Fibroblast of lung (primary cell): ENCODE data around the gene DOK6. TPM values are rescaled to one million over a fixed set of nuclear protein-coding genes. Genes with fewer than 3 reads are reported as not detected.

ENCODE experiments used
- DNase-seq, 2 donors: peaks; one replicate each; pipeline versions ENCODE4 v3.0.0 to v3.0.0-alpha.2; 2010; ENCODE audit warnings: low read depth in 2 of 2
- H2AFZ ChIP-seq: 2 replicates; pipeline ENCODE4 v1.5.1; 2012; ENCODE audit warnings: low read length, control low read depth, inconsistent platforms
- H3K27ac ChIP-seq: 2 replicates; pipeline ENCODE4 v1.5.1; 2011; ENCODE audit warnings: low read length, control low read depth; ENCODE audit not compliant: insufficient read depth
- H3K27me3 ChIP-seq: 2 replicates; pipeline ENCODE4 v1.5.1; 2011; ENCODE audit warnings: mild to moderate bottlenecking, low read length; ENCODE audit not compliant: control insufficient read depth, insufficient read depth
- H3K36me3 ChIP-seq: 2 replicates; pipeline ENCODE4 v1.5.1; 2011; ENCODE audit warnings: low read length; ENCODE audit not compliant: control insufficient read depth, insufficient read depth
- H3K4me1 ChIP-seq: 2 replicates; pipeline ENCODE4 v1.5.1; 2011; ENCODE audit warnings: low read length; ENCODE audit not compliant: control insufficient read depth, insufficient read depth; ENCODE audit errors: extremely low read depth
- H3K4me2 ChIP-seq: 2 replicates; pipeline ENCODE4 v1.5.1; 2011; ENCODE audit warnings: low read length, control low read depth; ENCODE audit not compliant: insufficient read depth; ENCODE audit errors: extremely low read depth
- H3K4me3 ChIP-seq, 4 experiments: fragments of 200-600 bp in 1 of 4; sonication (generic) in 1 of 4; replicated peaks in 1 of 4; 2 replicates each; pipeline ENCODE4 v1.5.1; 2011 to 2016; ENCODE audit warnings: low read length in 4 of 4, low read depth in 3 of 4, mild to moderate bottlenecking in 3 of 4, control low read depth in 2 of 4, inconsistent platforms in 1 of 4, mixed read lengths in 1 of 4; ENCODE audit not compliant: insufficient read depth in 1 of 4; ENCODE audit errors: control extremely low read depth in 1 of 4
- H3K79me2 ChIP-seq: 2 replicates; pipeline ENCODE4 v1.5.1; 2012; ENCODE audit warnings: mild to moderate bottlenecking, low read length, inconsistent platforms; ENCODE audit not compliant: control insufficient read depth, insufficient read depth
- H3K9ac ChIP-seq: 2 replicates; pipeline ENCODE4 v1.5.1; 2011; ENCODE audit warnings: mild to moderate bottlenecking, low read length, control low read depth; ENCODE audit not compliant: insufficient read depth
- H3K9me3 ChIP-seq: 2 replicates; pipeline ENCODE4 v1.5.1; 2012; ENCODE audit warnings: low read depth, low read length; ENCODE audit not compliant: control insufficient read depth, insufficient read depth
- H4K20me1 ChIP-seq: 2 replicates; pipeline ENCODE4 v1.5.1; 2011; ENCODE audit warnings: low read length; ENCODE audit not compliant: control insufficient read depth, insufficient read depth; ENCODE audit errors: extremely low read depth
- CTCF ChIP-seq, 2 donors: IDR thresholded peaks in 1 of 2; conservative IDR thresholded peaks in 1 of 2; 1 replicate in 1 of 2; 2 replicates in 1 of 2; pipeline ENCODE4 v1.5.1; 2011 to 2012; ENCODE audit warnings: low read length in 2 of 2, control low read depth in 1 of 2, inconsistent platforms in 1 of 2, low read depth in 1 of 2, mild to moderate bottlenecking in 1 of 2
- EZH2 ChIP-seq: IDR thresholded peaks from 2 replicates; pipeline ENCODE4 v1.5.1; 2012; ENCODE audit warnings: low read length, control low read depth, mild to moderate bottlenecking; ENCODE audit errors: missing control alignments
- polyA plus RNA-seq, 2 donors: library from polyadenylated mRNA; depleted of rRNA in 1 of 2; stranded (reverse) in 1 of 2; unstranded in 1 of 2; fragments of >200 nt; gene quantifications; 2 replicates each; pipeline ENCODE4 v1.2.1, GENCODE V29; 2011 to 2012; ENCODE audit warnings: missing spikeins in 1 of 2
- total RNA-seq: library from RNA; depleted of rRNA; stranded (reverse); fragments of >200 nt; gene quantifications from 2 replicates; pipeline ENCODE4 v1.2.1, GENCODE V29; 2014

The DOK6 gene
- total and polyA plus RNA-seq, 2 donors (not counting 1 experiment from before 2014, with no cell fraction given), result 4.0 to 7.8 TPM

GRCh38 chr18:69557282-69557681 lies 156.6 kb downstream of the DOK6 start:
- Histone ChIP-seq H3K9me3 (no peaks in the 10 kb centered on the region), H4K20me1 (no peaks in the 10 kb centered on the region), H2AFZ (no peak overlapping the region), H3K4me3 (no peak overlapping the region), H3K4me1 (no peaks in the 10 kb centered on the region), H3K27ac (no peak overlapping the region), H3K9ac (no peak overlapping the region), H3K27me3 (no peaks in the 10 kb centered on the region), H3K4me2 (no peak overlapping the region), H3K79me2 (no peaks in the 10 kb centered on the region), H3K36me3 (no peaks in the 10 kb centered on the region)
- TF ChIP-seq CTCF (conservative IDR thresholded peaks at IDR 0.05 in 1 of 2, IDR thresholded peaks at IDR 0.05 in 1 of 2; ENCODE audit: low read depth in 1 of 2, low read length in 2 of 2) (no peak), EZH2 (no peak)
- DNase-seq, result no peak

- H3K36me3 ChIP-seq, result no peaks in the 10 kb centered on the region
- no peaks in the 10 kb centered on the region for H3K27me3 ChIP-seq
- no peaks in the 10 kb centered on the region for H4K20me1 ChIP-seq
- no peak overlapping the region for H3K27ac ChIP-seq
- no peaks in the 10 kb centered on the region for H3K9me3 ChIP-seq
- no peak overlapping the region for H3K4me3 ChIP-seq
- H3K79me2 ChIP-seq, result no peaks in the 10 kb centered on the region
- no peak for DNase-seq
- no peaks in the 10 kb centered on the region for H3K4me1 ChIP-seq
- TF ChIP-seq EZH2 (no peak), CTCF (conservative IDR thresholded peaks at IDR 0.05 in 1 of 2, IDR thresholded peaks at IDR 0.05 in 1 of 2; ENCODE audit: low read depth in 1 of 2, low read length in 2 of 2) (no peak)
- no peak overlapping the region for H3K4me2 ChIP-seq
- H3K9ac ChIP-seq, result no peak overlapping the region
- no peak overlapping the region for H2AFZ ChIP-seq
Measured at GRCh38 chr18:69558052-69558451, 157.4 kb downstream of the DOK6 start.

GRCh38 chr18:69559604-69560003 lies 158.9 kb downstream of the DOK6 start:
- Histone ChIP-seq H3K4me1 (no peaks in the 10 kb centered on the region), H3K27me3 (no peaks in the 10 kb centered on the region), H3K9ac (no peak overlapping the region), H3K36me3 (no peaks in the 10 kb centered on the region), H2AFZ (no peak overlapping the region), H4K20me1 (no peaks in the 10 kb centered on the region), H3K4me3 (no peak overlapping the region), H3K27ac (no peak overlapping the region), H3K4me2 (no peak overlapping the region), H3K79me2 (no peaks in the 10 kb centered on the region), H3K9me3 (no peaks in the 10 kb centered on the region)
- TF ChIP-seq EZH2 (no peak), CTCF (conservative IDR thresholded peaks at IDR 0.05 in 1 of 2, IDR thresholded peaks at IDR 0.05 in 1 of 2; ENCODE audit: low read depth in 1 of 2, low read length in 2 of 2) (no peak)
- no peak for DNase-seq
